ENCODE results near the gene ALDH3B1. TPM values are rescaled to one million over a fixed set of nuclear protein-coding genes. Genes with fewer than 3 reads are reported as not detected.

The ALDH3B1 gene
- total RNA-seq, 4 donors from 2014 or later = 3.0 to 6.6 (median 3.5) TPM

DNA sequence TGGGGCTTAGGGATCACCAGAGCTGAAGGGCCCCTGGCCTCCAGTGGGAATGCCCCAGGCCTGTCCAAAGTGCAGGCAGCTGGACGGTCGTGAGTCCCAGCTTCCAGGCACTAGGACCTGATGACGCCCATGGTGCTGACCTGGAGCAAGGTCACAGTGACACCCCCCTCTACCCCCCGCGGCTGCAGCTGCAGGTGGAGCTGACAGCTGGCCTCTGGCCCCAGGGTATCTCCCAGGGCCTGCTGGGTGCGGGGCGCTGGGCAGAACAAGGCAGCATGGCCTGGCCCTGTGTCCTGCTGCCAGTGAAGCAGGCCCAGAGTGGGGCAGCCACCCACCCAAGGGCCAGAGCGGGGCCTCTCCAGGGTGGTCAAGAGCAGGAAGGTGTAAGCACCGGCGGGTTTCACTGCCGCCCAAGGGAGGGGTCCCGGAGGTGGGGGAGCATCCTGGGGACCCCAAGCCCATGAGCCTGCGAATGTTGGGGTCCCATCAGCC lies 28.1 kb downstream of the ALDH3B1 start:
- intact Hi-C loops (cut with DNase I) = no loop called here
- 31% methylated on average over 3 of the region's 13 CpGs; no CpG with 5 or more reads in 1 of the 2 donors for WGBS, 2 donors

DNA sequence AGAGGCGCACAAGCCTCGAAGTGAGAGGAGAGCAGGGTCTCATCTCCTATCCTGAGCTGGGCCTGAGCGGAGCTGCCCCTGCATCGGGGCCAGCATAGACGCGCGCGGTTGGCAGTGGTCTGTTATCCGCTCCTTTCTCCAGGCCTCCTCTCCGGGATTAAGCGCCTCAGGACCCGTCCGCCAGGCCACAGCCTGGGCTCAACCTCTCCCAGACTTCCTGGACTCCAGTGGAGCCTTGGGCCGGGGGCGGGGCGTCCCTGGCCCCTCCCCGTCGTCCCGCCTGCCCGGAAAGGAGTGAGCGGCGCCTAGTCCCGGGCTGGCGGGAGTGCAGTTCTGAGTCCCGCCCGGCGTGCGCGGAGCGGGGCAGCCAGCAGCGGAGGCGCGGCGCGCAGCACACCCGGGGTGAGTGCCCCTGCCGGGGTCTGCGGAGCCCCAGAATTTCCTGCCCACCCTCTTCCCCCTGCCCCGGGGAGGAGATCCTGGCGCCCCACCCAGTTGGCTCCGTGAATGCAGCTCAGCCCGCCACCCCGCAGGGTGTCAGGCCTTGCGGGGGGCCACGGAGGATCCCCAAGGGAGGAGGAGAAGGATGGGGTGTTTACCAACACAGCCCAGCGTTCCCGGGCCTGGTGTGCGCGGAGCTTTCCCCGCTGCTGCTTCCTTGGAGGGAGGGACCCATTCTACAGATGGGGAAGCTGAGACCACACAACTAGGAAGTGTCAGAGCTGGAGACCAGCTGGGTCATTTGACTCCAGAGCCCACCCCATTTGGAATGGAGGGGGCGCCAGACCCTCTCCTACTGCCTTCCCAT lies 28.8 kb downstream of the ALDH3B1 start, which contains the start of gene TCIRG1:
Gene TCIRG1, plus strand, starts transcription at position 308 of the 808 bp plus-strand sequence. CDS start 2,247 bp downstream, outside the sequence.
- H3K9me3 ChIP-seq = no peaks in the 10 kb centered on the region
- peak within 1 kb of the TSS; percentile 88 to 94 (median 91) for H3K27ac ChIP-seq
- H3K27me3 ChIP-seq = no peaks in the 10 kb centered on the region
- peaks cover 4 to 10% of the 10 kb centered on the region in 2 donors for H3K36me3 ChIP-seq
- H3K4me1 ChIP-seq = peaks cover 35 to 42% of the 10 kb centered on the region in 2 donors
- peak; percentile 86 to 89 for DNase-seq
- intact Hi-C loops (cut with DNase I) = no loop called here
- TF ChIP-seq, protein P1, sequence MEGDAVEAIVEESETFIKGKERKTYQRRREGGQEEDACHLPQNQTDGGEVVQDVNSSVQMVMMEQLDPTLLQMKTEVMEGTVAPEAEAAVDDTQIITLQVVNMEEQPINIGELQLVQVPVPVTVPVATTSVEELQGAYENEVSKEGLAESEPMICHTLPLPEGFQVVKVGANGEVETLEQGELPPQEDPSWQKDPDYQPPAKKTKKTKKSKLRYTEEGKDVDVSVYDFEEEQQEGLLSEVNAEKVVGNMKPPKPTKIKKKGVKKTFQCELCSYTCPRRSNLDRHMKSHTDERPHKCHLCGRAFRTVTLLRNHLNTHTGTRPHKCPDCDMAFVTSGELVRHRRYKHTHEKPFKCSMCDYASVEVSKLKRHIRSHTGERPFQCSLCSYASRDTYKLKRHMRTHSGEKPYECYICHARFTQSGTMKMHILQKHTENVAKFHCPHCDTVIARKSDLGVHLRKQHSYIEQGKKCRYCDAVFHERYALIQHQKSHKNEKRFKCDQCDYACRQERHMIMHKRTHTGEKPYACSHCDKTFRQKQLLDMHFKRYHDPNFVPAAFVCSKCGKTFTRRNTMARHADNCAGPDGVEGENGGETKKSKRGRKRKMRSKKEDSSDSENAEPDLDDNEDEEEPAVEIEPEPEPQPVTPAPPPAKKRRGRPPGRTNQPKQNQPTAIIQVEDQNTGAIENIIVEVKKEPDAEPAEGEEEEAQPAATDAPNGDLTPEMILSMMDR (IDR thresholded peaks at IDR 0.05) = no peak
- peak in 1 of 2 donors; percentile 93 for TF ChIP-seq POLR2A (IDR thresholded peaks at IDR 0.05)
- 32 to 33% methylated on average over 2 to 7 of the region's 51 CpGs for WGBS, 2 donors
- peak within 1 kb of the TSS; percentile 34 to 64 (median 48) for H3K4me3 ChIP-seq (replicated peaks in 1 of 3)

More for the DNA sequence above, 28.1 kb downstream of the ALDH3B1 start:
- peaks cover 6 to 11% of the 10 kb centered on the region in 2 donors for H3K36me3 ChIP-seq
- peak overlapping the region in 2 of 3 donors; percentile 48 to 64 for H3K4me3 ChIP-seq (replicated peaks in 1 of 3)
- H3K9me3 ChIP-seq = no peaks in the 10 kb centered on the region
- H3K27ac ChIP-seq = peak overlapping the region; percentile 88 to 94 (median 91)
- DNase-seq = no peak
- H3K27me3 ChIP-seq = no peaks in the 10 kb centered on the region
- H3K4me1 ChIP-seq = peaks cover 35 to 42% of the 10 kb centered on the region in 2 donors
- TF ChIP-seq POLR2A (IDR thresholded peaks at IDR 0.05) = no peak
- TF ChIP-seq, protein P1 (IDR thresholded peaks at IDR 0.05) = no peak

DNA sequence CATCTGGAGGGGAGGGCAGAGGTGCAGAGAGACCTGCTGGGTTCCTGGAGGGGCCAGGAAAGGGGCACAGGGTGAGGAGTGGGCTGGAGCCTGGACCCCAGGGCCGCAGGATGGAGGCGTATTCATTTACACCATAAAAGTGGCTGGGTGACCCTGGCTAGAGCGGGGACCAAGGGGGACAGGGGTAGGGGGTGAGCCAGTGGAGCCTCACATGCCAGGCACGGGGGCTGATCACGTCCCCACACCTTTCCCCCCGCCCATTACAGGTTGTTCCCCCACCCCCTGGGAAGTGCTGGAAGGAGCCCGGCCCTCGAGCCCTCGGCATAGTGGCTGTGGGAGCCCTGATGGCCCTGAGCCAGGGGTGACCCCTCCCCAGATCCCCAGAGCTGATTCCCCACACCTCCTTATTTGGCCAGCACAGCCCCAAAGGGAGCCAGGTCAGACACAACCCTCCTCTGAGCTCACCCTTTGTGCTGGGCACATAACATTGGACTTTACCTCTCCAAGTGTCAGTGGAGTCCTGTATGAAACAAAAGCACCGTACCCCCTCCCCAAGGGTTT lies 29.5 kb downstream of the ALDH3B1 start:
- peak overlapping the region; percentile 34 to 64 (median 48) for H3K4me3 ChIP-seq (replicated peaks in 1 of 3)
- whole genome bisulfite sequencing, 2 donors = 34 to 35% methylated on average over 6 to 9 of the region's 10 CpGs
- no peaks in the 10 kb centered on the region for H3K27me3 ChIP-seq
- H3K27ac ChIP-seq = peak overlapping the region; percentile 88 to 94 (median 91)
- intact Hi-C loops (cut with DNase I) = loop anchor here (5.0 kb wide), 1 partner anchor 83 kb away; the partner anchor contains the start of gene CHKA
- DNase-seq = no peak
- H3K9me3 ChIP-seq = no peaks in the 10 kb centered on the region
- peaks cover 6 to 13% of the 10 kb centered on the region in 2 donors for H3K36me3 ChIP-seq
- peaks cover 35 to 42% of the 10 kb centered on the region in 2 donors for H3K4me1 ChIP-seq
- TF ChIP-seq POLR2A (IDR thresholded peaks at IDR 0.05) = no peak
- TF ChIP-seq, protein P1 (IDR thresholded peaks at IDR 0.05) = no peak

DNA sequence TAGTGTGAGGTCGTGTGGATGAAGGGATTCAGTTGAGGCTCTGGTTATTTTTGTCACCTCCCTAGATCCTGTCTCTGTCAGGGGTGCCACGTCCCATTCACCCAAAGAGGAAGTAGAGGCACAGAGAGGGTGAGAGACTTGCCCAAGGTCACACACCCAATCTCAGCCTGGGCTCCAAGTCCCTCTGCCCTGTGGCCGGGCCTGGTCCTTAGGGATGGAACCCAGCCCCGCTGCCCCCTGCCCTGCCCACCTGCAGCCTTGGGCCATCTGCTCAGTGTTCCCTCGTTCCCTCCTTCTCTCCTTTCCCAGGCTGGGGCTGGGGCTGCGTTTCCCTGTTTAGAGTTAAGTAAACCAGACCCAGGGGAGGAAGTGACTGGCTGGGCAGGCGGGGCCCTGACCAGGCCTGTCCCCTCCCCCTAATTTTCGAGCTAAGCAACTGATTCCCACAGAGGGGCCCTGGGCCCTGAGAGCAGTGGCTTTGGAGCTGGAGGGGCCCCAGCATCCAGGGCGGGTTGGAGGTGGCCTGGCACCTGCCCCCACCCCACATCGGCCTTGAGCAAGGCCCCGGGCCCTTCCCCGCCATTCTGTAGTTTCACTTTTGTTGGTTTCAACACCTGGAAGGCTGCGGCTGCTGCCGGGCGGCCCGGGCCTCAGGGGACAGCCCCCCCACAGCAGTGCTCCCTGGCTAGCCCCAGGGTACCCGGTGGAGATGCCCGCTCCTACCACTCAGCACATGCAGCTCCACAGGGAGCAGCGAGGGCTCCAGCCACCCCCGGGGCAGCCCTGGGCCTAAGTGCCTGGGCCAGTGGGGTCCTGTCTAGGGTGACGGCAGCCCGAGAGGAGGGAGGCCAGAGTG lies 30.2 kb downstream of the ALDH3B1 start:
- TF ChIP-seq, protein P1 (IDR thresholded peaks at IDR 0.05) = no peak
- TF ChIP-seq POLR2A (IDR thresholded peaks at IDR 0.05) = peak in 1 of 2 donors; percentile 38
- 24 to 48% methylated on average over 2 to 21 of the region's 22 CpGs for WGBS, 2 donors
- Histone ChIP-seq H3K36me3 (peaks cover 12 to 14% of the 10 kb centered on the region in 2 donors), H3K27ac (peak overlapping the region; percentile 88 to 94 (median 91)), H3K9me3 (no peaks in the 10 kb centered on the region), H3K4me3 (replicated peaks in 1 of 3) (peak overlapping the region in 1 of 3 donors; percentile 48), H3K4me1 (peaks cover 35 to 42% of the 10 kb centered on the region in 2 donors), H3K27me3 (no peaks in the 10 kb centered on the region)
- peak; percentile 71 to 76 for DNase-seq
- intact Hi-C loops (cut with DNase I) = loop anchor here (5.0 kb wide), 1 partner anchor 82 kb away; the partner anchor contains the start of gene CHKA
